SKM-1 (cell line): Measurements from ENCODE around the gene PLA2G4E.
A peak's percentile ranks its signal among the peaks of the same experiment; 100 is the strongest.

Source experiments
- DNase-seq: peaks from one replicate; lab custom pipeline; 2025; ENCODE audit not compliant: unreplicated experiment; lab: John Stamatoyannopoulos, UW

Gene PLA2G4E

DNA sequence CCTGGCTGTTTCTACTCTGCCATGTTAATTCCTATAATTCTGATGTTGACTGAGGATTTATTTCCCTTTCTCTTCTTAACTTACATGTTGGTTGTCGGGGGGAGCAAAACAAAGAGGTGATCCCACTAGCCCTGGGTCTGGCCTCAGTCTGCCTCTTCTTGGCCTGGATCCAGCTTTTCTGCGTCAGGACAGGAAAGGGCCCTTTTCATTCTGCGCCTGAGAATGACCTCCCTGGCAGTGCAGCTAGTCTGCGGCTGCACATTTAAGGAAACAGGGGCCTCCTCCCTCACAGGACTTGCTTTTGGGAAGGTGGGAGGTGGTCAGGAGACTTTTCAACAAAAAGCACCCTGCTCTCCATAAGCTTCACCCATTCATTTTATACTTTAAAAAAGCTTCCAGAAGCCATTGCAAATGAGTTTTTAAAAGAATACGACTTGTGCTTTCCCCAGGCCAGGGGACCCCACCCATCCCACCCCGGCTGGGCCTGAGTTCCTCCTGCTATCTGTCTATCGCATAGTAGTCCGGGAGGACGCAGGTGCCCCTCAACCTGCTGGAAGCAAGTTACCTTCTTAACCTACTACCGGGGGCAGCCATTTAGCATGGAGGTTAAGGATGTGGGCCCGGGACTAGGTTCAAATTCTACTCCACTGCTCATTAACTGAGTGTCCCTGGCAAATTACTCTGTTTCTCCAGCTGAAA lies 27.2 kb downstream of the PLA2G4E start:
- DNase-seq, result no peak

- DNase-seq, result no peak
These were observed 28.0 kb downstream of the PLA2G4E start for GRCh38 chr15:41992803-41993190.

DNA sequence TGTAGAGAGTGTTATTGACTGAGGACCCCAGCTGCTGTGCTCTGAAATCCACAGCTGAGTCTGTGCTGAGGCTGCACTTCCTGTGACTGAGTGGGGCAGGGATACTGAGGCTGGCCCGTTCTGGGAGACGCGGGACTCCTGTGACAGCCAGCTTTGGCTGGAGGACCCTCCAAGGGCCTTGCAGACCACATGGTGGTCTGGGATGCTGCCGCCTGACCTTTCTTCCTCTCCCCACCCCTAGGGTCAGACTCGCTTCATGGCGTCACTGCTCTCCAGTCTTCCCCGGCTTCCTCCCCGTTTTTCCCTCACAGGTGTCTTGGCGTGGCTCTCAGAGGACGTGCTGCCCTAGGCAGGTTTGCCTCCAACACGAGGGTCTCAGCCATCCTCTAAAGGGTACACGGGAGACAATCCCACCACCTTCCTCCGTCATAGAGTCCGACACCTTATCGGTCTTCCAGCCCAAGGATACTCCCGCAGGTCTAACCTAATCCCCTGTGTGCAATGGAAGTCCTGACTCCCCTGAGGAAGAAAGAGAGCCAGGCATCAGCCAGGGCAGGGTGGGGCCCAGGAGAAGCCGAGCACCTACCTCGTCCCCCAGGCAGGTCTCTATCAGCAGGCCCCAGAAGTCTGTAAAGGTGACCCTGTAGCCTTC lies 28.6 kb downstream of the PLA2G4E start:
- no peak for DNase-seq

- no peak for DNase-seq
These were observed 30.2 kb downstream of the PLA2G4E start for GRCh38 chr15:41990691-41991090.

DNA sequence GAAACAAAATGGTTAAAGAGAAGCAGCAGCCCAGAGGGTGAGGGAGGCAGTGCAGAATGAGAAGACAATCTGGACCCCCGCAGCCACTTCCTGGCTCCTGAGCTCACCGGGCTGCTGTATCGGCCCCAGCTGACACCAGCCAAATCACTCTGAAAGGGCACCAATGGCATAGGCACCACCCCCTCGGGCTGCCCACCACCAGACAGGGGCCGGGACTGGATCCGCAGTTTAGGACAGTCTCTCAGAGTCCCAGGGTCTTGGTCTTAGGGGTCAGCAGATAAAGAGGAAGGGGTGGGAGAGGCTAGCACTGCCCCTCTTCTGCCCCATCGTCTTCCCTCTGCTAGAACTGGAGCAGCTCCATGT lies 30.6 kb downstream of the PLA2G4E start:
- no peak for DNase-seq

- DNase-seq, result peak; percentile 36
These were observed 31.1 kb downstream of the PLA2G4E start for GRCh38 chr15:41989573-41990242.

DNA sequence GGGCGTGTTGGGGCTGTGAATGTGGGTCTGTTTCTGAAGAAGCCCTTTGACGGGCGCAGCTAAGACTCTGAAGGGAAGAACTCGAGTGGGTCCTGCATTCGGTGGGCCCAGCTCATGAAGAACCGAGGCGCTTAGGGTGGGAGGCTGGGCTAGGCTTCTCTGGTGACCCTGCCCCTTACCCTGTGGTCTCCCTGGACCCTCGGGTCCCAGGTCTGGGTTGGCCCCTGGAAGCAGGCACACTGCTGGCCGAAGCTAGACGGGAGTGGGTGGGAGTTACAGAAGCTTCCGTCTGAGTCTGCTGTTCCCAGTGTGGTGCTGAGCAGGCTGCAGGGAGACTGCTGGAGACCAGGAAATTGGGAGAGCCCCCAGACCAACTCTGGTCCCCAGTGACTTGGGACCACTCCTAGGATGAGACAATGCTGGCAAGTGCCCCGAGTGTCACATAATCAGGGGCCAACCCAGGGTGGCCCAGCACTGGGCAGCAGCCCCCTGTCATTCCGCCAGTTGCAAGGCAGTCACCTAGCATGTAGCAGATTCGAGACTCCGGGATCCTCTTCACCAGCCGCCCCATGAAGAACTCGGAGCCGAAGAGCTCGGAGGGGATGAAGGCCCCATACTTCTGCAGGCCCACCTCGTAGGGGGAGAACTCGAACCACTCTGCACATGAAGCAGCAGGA lies 31.8 kb downstream of the PLA2G4E start:
- no peak for DNase-seq

DNA sequence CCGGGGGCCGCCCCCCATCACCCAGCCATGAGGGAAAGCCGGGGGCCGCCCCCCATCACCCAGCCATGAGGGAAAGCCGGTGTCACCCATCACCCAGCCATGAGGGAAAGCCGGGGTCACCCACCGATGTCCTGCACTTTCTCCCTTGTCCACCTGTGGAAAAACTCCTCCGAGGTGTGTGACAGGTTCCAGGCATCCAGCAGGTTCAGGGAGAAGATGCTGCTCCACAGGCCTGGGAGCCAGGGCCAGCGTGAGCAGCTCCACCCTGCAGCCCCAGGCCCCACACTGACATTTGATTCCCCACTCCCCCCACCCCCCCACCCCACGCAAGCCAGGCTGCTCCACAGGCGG lies 32.9 kb downstream of the PLA2G4E start:
- no peak for DNase-seq

GRCh38 chr15:41987246-41987924 lies 33.5 kb downstream of the PLA2G4E start:
- no peak for DNase-seq

- DNase-seq, result no peak
These were observed 35.3 kb downstream of the PLA2G4E start for GRCh38 chr15:41985236-41986160.

DNA sequence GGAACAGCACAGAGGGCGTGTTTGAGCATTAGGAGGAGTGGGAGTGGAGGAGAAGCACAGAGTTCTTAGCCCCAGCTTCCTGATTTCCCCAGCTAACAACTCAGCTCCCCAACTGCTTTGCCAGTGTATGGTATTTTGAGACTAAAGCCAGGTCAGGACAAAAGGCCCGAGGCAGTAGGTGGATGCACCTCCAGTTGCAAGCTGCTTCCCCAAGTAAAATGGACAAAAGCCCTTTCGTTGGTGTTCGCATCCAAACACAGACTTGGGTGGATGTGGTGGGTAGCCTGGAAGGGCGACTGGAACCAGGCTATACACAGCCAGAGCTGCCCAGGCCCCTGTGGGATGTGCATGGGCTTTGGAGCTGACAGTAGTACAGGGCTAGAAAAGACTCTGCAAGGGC lies 36.2 kb downstream of the PLA2G4E start:
- DNase-seq, result no peak

DNA sequence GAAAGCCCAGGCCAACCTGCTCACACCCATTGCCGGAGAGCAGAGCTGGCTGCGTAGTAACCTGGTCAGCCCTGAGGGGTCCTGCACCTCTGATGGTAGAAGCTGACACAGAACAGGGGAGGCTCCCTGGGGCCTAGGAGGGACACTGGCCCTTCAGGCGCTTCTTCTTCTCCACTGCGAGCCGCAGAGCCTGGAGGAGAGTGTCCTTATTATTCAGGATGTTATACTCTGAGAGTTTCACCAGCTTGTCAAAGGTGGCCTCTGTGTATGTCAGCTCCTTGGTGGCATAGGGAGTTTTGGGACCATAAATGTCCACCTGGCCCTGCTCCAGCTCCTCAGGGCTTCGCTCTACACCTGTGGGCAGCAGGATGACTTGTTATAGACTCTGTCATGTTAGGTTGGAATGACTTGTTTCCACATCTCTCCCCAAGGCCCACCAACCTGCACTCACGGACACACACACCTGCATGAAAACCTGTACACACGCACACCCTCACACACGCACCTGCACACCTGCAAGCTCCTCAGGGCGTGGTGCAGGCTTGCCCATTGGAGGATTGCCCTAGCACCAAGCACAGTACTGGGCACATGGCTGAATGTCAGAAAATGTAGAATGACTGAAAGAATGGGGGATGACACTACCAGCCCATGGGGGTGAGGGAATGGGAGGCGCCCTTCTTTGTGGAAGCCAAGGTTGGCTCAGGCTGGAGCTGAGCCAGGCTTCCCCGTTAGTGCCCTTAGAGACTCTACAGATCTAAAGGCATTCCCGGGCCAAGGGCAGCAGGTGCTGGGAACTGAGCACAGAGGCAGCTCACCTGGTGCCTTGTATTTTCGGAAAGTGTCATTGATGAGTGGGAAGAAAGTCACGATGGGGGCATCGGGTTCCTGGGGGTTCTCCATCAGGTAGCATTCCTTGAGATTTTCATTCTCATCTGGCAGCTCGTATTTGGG lies 36.9 kb downstream of the PLA2G4E start:
- no peak for DNase-seq

GRCh38 chr15:41983221-41983620 lies 37.6 kb downstream of the PLA2G4E start:
- DNase-seq, result no peak

- DNase-seq, result no peak
These were observed 38.5 kb downstream of the PLA2G4E start for GRCh38 chr15:41982133-41982930.

DNA sequence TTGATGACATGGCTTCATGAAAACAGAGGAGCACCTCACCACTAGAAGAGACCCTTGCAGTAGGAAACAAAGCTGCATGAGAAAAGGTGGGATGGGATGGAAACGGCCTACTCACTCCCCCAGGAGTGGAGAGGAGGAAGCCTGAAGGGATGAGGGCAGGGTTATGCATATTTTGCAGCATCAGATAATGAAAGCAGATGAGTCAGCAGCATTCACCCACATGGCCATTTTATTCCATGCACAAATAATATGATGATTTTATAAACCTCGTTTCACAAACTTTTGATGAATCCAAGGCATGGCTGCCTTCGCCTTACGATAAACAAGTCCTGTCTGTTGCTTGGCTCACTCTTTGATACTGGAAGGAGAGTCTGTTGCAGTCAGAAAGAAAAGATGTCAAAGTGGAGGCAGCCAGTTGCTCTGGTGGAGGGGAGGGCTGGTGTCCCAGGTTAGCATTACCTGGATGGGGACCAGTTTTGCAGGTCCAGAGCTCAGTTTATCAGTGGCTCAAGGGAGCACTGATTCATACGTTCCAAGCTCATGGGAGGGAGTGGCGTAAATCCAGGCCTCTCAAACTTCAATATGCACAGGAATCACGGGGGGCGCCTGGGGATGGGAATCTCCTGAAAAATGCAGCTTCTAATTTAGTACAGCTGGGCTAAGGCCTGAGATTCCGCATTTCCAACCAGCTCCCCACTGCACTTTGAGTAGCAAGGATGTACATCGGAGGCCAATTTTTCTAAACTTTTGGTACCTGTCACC lies 39.3 kb downstream of the PLA2G4E start:
- no peak for DNase-seq

DNA sequence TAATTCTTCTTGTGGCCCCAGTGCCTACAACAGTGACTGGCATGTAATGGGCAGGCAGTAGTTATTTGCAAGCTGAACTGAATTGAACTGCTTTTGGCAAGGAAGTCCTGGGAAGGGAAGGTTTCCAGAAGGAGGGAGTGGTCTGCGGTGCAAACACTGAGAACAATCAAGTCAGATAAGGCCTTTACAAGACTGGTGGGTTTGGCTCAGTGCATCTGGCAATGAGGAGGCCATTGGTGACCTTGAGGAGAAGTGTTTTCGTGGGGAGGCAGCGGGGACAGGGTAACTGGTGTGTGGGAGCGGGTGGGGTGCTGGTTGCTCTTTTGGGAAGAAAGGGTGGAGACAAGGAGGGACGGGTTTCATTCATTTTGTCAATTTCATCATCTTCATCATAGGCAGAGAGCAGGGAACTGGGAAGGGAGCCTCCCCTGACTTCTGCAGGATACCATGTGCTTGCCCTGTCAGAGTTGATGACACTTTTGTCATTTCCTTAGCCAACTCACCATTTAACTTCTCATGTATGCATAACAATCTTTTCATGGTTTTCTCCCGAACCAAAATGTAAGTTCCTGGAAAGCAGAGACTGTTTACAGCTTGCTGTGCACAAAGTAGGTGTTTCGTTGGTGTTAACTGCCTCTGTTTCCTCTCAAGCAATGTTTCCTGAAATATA lies 40.1 kb downstream of the PLA2G4E start:
- no peak for DNase-seq
